Effector memory CD8-positive, alpha-beta T cell (primary cell): ENCODE measurements around the gene TDG.
A peak's percentile ranks its signal among the peaks of the same experiment; 100 is the strongest.
"Not testable (repeated sequence)": the region's sequence is repeated elsewhere in the genome, so short reads cannot be mapped to it uniquely, and the experiment has no call there.

Source experiments
- ATAC-seq: fragments of 150-1000 bp; cut with Tn5 transposase; replicated peaks from 2 replicates; pipeline ENCODE4 v1.10.0; 2021; ENCODE audit warnings: mild to moderate bottlenecking, moderate library complexity
- DNase-seq, 3 experiments: peaks; one replicate each; pipeline ENCODE4 v3.0.0; 2021
- H3K27ac Mint-ChIP-seq, 2 donors: one replicate each; pipeline ENCODE4 v1.8.0; 2022; ENCODE audit warnings: mild to moderate bottlenecking in 2 of 2, mixed read lengths in 2 of 2, moderate library complexity in 2 of 2
- H3K27me3 Mint-ChIP-seq, 2 donors: one replicate each; pipeline ENCODE4 v1.8.0; 2022; ENCODE audit warnings: mixed read lengths in 2 of 2
- H3K36me3 Mint-ChIP-seq: one replicate; pipeline ENCODE4 v1.8.0; 2022; ENCODE audit warnings: mild to moderate bottlenecking, moderate library complexity, mixed read lengths; ENCODE audit not compliant: insufficient read depth
- H3K4me1 Mint-ChIP-seq, 2 donors: one replicate each; pipeline ENCODE4 v1.8.0; 2022; ENCODE audit warnings: low read depth in 2 of 2, mixed read lengths in 2 of 2
- H3K4me3 Mint-ChIP-seq, 2 donors: one replicate each; pipeline ENCODE4 v1.8.0; 2022; ENCODE audit warnings: mild to moderate bottlenecking in 2 of 2, mixed read lengths in 2 of 2, moderate library complexity in 2 of 2
- H3K9me3 Mint-ChIP-seq, 2 donors: one replicate each; pipeline ENCODE4 v1.8.0; 2022; ENCODE audit warnings: mixed read lengths in 2 of 2

TDG gene

GRCh38 chr12:104011253-104011652 lies 45.6 kb downstream of the TDG start:
- no peak for ATAC-seq
- Mint-ChIP-seq H3K36me3 (no peaks in the 10 kb centered on the region), H3K4me3 (no peak overlapping the region), H3K27me3 (peaks cover 11 to 19% of the 10 kb centered on the region in 2 donors), H3K4me1 (no peaks in the 10 kb centered on the region), H3K9me3 (no peaks in the 10 kb centered on the region), H3K27ac (no peak overlapping the region)
- DNase-seq = no peak

- no peaks in the 10 kb centered on the region for H3K9me3 Mint-ChIP-seq
- H3K4me1 Mint-ChIP-seq = no peaks in the 10 kb centered on the region
- DNase-seq (no peak), ATAC-seq (no peak)
- peaks cover 6 to 12% of the 10 kb centered on the region in 2 donors for H3K27me3 Mint-ChIP-seq
- H3K4me3 Mint-ChIP-seq = no peak overlapping the region
- H3K27ac Mint-ChIP-seq = no peak overlapping the region
- H3K36me3 Mint-ChIP-seq = no peaks in the 10 kb centered on the region
Observed at GRCh38 chr12:104012331-104012730, 46.7 kb downstream of the TDG start.

- ATAC-seq, H3K27ac Mint-ChIP-seq, H3K4me3 Mint-ChIP-seq, DNase-seq, H3K4me1 Mint-ChIP-seq, H3K9me3 Mint-ChIP-seq, H3K36me3 Mint-ChIP-seq: not testable (repeated sequence)
- H3K27me3 Mint-ChIP-seq = peaks cover 56 to 64% of the 10 kb centered on the region in 2 donors
Observed at GRCh38 chr12:104021862-104022261, 56.2 kb downstream of the TDG start.

GRCh38 chr12:104022786-104023185 lies 57.1 kb downstream of the TDG start:
- no peak overlapping the region for H3K4me3 Mint-ChIP-seq
- ATAC-seq (no peak), DNase-seq (no peak)
- H3K27ac Mint-ChIP-seq = no peak overlapping the region
- H3K4me1 Mint-ChIP-seq = no peaks in the 10 kb centered on the region
- H3K27me3 Mint-ChIP-seq = peaks cover 65 to 73% of the 10 kb centered on the region in 2 donors
- H3K9me3 Mint-ChIP-seq = no peaks in the 10 kb centered on the region
- H3K36me3 Mint-ChIP-seq = no peaks in the 10 kb centered on the region

- DNase-seq (no peak), ATAC-seq (no peak)
- H3K4me3 Mint-ChIP-seq = no peak overlapping the region
- no peaks in the 10 kb centered on the region for H3K36me3 Mint-ChIP-seq
- H3K27ac Mint-ChIP-seq = no peak overlapping the region
- peaks cover 70 to 82% of the 10 kb centered on the region in 2 donors for H3K27me3 Mint-ChIP-seq
- no peaks in the 10 kb centered on the region for H3K4me1 Mint-ChIP-seq
- H3K9me3 Mint-ChIP-seq = no peaks in the 10 kb centered on the region
Observed at GRCh38 chr12:104023710-104024109, 58.0 kb downstream of the TDG start.

- Mint-ChIP-seq H3K27me3 (peaks cover 67 to 78% of the 10 kb centered on the region in 2 donors), H3K36me3 (no peaks in the 10 kb centered on the region), H3K4me3 (no peak overlapping the region), H3K27ac (no peak overlapping the region), H3K4me1 (no peaks in the 10 kb centered on the region), H3K9me3 (no peaks in the 10 kb centered on the region)
- ATAC-seq = no peak
- DNase-seq = no peak
Observed at GRCh38 chr12:104024348-104024747, 58.7 kb downstream of the TDG start.

- no peak overlapping the region for H3K4me3 Mint-ChIP-seq
- no peaks in the 10 kb centered on the region for H3K9me3 Mint-ChIP-seq
Observed at GRCh38 chr12:104025771-104026170, 60.1 kb downstream of the TDG start.

GRCh38 chr12:104026841-104027599 lies 61.3 kb downstream of the TDG start:
- H3K4me3 Mint-ChIP-seq = no peak overlapping the region

More at GRCh38 chr12:104025771-104026170, 60.1 kb downstream of the TDG start:
- DNase-seq (no peak), ATAC-seq (no peak)
- H3K36me3 Mint-ChIP-seq = no peaks in the 10 kb centered on the region
- peaks cover 56 to 65% of the 10 kb centered on the region in 2 donors for H3K27me3 Mint-ChIP-seq
- no peak overlapping the region for H3K27ac Mint-ChIP-seq
- H3K4me1 Mint-ChIP-seq = no peaks in the 10 kb centered on the region

GRCh38 chr12:104030596-104030995 lies 64.9 kb downstream of the TDG start:
- not testable (repeated sequence) for H3K4me3 Mint-ChIP-seq, H3K27ac Mint-ChIP-seq
- ATAC-seq = peak; percentile 49

More at GRCh38 chr12:104026841-104027599, 61.3 kb downstream of the TDG start:
- Mint-ChIP-seq H3K9me3 (no peaks in the 10 kb centered on the region), H3K27me3 (peaks cover 44 to 52% of the 10 kb centered on the region in 2 donors), H3K36me3 (no peaks in the 10 kb centered on the region), H3K27ac (no peak overlapping the region), H3K4me1 (no peaks in the 10 kb centered on the region)
- ATAC-seq (no peak), DNase-seq (no peak)

GRCh38 chr12:104036143-104036542 lies 70.5 kb downstream of the TDG start:
- H3K9me3 Mint-ChIP-seq, H3K4me1 Mint-ChIP-seq, ATAC-seq, H3K36me3 Mint-ChIP-seq, DNase-seq, H3K4me3 Mint-ChIP-seq, H3K27ac Mint-ChIP-seq: not testable (repeated sequence)
- H3K27me3 Mint-ChIP-seq = peaks cover 24 to 39% of the 10 kb centered on the region in 2 donors

More at GRCh38 chr12:104030596-104030995, 64.9 kb downstream of the TDG start:
- H3K36me3 Mint-ChIP-seq, H3K4me1 Mint-ChIP-seq, DNase-seq, H3K9me3 Mint-ChIP-seq: not testable (repeated sequence)
- peaks cover 40 to 43% of the 10 kb centered on the region in 2 donors for H3K27me3 Mint-ChIP-seq
